Measurements from ENCODE around the gene SERHL2.
A peak's percentile ranks its signal among the peaks of the same experiment; 100 is the strongest.
"Not testable (repeated sequence)": the region's sequence is repeated elsewhere in the genome, so short reads cannot be mapped to it uniquely, and the experiment has no call there.

The SERHL2 gene

DNA sequence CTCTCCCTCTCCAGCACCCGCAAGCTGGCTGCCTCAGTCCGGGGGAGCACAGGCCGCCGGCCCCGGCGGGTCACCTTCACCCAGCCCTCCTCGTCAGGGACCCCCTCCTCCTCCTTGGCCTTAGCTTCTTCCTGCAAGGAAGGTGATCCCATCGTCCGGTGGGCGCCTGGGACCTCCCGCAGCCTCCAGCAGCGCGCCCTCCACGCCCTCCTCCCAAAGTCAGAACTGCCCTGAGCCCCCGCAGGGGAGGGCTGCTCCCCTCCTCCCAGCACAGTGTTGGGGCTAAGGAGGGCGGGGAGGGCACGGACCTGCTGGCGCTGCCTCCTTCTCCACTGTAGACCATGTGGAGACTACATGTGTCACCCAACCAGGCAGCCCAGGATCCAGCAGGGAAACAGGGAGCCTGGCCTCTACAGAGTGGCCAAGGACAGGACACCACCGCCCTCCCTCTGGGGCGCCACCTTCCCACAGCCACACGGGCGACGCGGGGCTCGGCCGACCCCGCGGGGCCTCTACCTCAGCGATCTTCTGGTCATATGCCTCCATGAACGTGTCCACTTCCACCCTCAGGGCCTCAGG is 22.3 kb downstream of the SERHL2 start:
- not testable (repeated sequence) for DNase-seq (ENCODE audit: low spot score)

DNA sequence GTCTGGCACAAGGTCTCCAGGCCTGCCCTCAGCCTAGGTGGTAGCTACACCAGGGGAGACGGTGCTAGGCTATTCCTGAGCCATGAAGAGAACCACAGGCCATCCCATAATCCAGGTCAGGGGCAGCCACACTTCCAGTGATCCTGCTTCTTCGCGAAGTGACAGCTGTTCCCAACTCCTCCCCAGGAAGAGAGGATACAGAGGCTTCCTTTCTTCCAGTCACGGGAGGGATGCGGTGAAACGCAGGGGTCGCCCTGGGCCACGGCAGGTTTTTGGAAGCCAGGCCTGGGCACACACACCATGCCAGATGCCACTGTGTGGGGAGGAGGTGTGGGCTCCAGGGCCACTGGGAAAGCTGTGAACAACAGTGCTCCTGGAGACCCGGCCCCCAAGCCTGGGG is 23.4 kb downstream of the SERHL2 start:
- DNase-seq (ENCODE audit: low spot score) = not testable (repeated sequence)

DNA sequence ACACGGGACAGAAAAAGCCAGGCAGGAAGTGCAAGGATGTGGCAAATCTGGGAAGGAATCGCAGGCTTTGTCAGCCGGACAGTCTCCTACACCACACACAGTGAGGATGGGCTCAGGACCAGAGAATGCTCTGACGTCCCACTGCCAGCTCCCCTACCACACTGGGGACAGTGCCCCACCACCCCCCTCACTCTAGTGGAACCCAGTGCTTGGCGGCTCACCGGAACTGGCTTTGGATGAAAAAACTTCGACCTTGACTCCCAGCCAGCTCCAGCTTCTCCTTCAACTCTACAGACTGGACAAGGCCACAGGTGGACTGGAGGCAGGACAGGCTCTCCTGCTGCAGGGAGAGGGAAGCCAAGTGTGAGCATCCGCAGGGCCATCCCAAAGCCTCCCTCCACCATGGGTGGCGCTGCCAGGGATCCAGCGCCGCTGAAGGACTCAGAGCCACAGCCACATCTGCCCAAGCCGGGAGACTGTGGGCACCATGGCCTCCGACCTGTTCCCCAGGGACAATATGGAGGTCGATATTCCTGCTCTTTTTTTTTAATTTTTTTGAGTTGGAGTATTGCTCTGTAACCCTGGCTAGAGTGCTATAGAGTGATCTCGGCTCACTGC is 24.0 kb downstream of the SERHL2 start:
- DNase-seq (ENCODE audit: low spot score) = no peak

DNA sequence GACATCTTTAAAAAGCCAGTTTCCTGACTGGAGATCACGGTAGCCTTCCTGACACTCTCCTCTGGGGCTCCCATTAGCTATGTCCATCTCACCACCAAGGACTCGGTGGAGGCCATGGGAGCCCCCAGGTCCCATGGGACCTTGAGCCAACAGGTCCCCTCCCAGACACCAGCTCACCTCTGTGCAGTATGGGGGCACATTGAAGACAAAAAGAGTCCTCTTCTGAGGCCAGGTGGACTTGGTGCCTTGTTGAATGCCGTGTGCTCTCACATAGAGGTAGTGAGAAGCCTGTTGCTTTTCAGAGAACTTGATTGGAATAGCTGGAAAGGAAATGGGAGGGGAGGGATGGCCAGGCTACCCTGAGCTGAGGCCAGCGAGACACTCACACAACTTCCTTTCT is 26.3 kb downstream of the SERHL2 start:
- DNase-seq (ENCODE audit: low spot score) = not testable (repeated sequence)

DNA sequence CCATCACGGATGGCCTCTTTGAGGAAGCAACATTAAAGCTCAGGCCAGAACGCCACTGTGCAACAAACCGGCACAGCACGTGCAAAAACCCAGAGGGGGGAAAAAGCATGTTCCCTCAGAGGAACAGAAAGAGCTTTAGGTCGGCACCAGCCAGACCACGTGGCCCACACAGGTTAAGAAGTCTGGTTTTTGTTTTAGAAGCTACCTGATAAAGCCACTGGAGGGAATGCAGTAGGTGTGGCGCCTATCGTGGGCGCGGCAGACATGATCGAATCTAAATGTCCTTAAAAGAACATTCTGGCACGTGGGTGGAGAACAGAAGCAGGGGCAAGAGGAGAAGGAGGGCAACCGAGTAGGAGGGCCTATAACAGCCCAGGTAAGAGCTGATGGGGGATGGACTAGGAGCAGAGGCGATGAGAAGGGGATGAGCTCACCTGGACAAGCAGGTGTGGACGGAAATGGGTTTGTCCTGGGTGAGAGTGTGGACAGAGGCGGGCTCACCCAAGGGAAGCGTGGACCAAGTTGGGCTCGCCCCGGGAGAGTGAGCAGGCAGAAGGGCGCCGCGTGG is 27.5 kb downstream of the SERHL2 start:
- not testable (repeated sequence) for DNase-seq (ENCODE audit: low spot score)

DNA sequence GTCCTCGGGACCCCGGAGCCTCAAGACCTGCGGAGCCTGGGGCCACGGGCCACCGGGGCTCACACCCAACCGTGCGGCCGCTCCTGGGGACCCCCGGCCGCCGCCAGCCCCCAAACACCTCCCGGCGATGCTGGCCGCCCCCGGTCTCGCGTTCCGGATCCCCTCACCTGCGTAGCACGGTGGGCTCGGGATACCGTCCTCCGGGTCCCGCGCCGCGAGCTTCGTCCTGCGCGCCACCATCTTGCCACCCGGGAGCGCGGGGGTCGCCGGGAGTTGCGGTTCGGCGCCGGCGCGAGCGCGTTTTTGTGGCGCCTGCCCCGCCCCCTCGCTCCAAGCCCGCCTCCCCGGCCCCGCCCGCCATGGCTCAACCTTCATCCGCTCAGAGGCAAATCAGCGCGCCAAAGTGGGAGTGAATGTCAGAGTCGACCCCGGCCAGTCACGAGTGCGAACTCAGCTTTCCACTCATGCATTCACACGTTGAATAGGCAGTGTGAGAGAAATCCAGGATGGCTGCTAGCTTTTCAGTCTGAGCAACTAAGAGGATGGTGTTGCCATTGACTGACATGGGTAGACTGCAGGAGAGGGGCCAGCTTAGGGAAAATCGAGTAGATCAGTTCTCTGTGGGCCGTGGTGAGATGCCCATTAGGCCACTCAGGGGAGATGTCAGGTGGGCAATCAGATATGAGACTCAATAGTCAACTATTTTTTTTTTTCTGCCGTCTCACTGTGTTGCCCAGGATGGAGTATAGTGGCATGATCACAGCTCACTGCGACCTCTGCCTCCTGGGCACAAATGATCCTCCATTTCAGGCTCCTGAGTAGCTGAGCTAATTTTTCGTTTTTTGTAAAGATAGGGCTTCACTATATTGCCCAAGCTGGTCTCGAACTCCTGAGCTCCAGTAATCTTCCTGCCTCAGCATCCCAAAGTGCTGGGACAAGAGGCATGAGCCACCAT is 28.3 kb downstream of the SERHL2 start:
- peak; percentile 65 for DNase-seq (ENCODE audit: low spot score)

DNA sequence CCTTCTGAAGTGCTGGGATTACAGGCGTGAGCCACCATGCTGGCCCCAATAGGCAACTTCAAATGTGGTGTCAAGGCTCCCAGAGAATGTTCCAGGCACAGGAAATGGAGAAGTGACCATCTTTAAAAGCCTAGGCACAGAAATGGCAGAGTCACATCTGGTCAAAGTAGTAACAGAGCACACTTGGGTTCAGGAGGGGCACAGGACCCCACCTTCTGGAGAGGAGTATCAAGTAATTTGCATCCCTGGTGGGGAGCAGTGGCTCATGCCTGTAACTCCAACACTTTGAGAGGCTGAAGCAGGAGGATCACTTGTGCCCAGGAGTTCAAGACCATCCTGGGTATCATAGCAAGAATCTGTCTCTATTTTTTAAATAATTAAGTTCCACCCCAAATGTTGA is 29.2 kb downstream of the SERHL2 start:
- DNase-seq (ENCODE audit: low spot score) = no peak

DNA sequence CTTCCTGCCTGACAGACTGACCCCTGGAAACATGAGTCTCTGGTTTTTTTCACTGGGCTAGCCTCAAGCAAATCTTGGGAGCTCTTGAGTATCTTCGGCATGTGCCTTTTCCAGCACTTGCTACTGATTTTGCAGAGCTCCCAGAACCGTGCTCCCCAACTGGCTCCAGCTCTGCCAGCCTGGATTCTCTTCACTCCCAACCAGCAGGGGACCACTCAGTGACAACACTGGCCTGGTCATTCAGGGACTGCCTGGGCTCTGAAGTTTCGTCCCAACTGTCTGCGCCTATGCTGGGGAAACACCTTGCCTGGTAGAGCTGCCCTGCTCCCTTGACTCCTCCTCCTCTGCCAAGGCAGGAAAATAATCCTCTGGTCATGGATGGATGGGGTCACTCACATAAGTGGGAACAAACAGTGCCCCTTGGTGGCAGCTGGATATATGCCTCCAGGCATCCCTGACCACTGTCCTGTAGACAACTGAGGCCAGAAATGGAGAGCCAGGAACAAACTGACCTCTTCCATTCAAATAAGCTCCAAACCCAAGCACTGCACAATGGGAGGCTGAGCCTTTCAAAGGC is 30.7 kb downstream of the SERHL2 start:
- DNase-seq (ENCODE audit: low spot score) = no peak

DNA sequence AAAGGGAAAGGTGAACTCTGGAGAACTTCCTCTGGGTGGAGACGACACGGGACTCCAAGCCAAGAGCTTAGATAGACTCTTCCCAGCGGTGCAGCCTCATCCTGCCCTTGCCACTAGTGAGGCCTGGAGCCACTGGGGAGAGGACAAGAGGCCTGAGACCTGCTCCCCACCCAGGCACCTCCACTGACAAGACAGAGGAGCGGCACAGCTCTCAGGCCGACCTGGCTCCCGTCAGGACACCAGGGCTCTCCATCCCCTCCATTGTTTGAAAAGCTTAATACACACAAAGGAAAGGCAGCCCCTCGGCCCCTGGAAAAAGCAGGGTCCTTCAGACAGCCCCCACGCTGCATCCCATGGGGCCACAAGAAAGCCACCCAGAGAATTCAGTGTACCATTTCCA is 31.3 kb downstream of the SERHL2 start:
- no peak for DNase-seq (ENCODE audit: low spot score)

DNA sequence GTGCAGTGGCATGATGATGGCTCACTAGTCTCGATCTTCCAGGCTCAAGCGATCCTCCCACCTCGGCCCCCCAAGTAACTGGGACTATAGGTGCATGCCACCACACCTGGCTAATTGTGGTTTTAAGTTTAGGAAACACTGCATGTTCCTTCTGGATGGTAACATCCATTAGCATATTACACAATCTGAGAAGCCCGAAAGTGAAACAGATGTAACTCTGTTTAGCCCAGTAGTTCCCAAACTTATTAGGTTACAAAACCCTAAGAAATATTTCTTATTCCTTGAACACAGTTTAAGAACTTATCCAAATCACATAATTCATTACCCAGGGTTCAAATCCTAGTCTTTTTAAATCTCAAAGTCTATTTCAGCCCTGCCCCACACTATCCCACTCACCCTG is 32.6 kb downstream of the SERHL2 start:
- no peak for DNase-seq (ENCODE audit: low spot score)

DNA sequence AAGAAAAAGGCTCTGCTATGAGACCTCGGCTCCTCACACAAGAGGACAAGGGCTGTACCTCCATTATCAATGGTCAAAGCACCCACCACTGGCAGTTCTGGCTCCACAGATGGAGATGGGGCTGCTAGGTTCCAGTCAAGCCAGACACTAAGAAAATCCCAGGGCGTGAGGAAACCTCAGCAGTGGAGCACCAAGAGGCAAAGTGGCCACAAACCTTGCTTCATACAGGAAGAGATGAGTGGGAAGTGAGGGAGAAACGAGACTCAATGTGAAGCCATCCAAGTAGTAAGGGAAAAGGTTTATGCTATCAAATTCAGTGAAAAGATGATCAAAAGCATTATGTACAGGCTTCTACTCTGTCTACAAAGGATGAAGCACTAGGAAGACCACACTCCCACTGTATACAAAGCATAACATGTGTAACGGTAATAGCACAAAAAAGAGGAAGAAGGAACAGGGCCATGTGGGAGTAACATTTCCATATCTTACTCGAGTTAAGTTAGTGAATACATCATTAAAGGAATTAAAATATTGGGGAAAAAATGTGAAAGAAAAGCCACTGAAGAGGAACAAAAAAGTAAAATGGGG is 33.9 kb downstream of the SERHL2 start:
- DNase-seq (ENCODE audit: low spot score) = no peak

DNA sequence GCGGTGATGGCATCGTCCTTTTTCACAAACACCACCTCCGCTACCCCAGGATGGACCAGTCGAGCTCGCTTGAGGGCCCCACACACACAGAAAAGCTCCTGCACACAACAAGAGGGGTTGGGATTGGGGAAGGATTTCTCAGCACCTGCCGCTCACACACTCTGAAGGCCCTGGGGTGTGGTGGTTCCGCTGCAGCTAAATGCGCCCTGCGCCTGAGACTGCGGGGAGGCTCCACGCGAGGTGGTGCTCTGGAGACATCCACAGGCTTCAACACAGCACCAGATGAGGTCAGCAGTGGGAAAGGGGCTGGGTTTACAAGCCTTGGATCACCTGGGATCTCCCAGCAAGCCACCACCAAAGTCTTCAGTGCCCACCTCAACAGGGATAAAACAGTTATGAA is 38.2 kb downstream of the SERHL2 start:
- no peak for DNase-seq (ENCODE audit: low spot score)

DNA sequence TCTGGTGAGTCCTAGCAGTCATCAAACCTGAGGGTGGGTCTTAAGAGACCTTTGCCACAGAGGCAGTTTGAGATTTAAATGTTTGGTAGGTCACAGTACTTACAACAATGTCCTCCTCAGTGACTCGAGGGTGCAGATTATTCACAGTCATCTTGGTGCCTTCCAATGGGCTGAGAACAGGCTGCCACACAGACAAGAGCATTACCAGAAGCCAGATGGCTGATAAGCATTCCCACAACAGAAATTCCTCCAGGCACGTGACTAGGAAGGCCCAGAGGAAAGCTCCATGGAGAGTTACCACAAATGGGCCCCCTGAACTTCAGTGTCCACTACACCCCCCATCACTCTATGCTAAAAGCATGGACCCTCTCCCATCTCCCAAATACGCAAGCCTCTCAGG is 41.7 kb downstream of the SERHL2 start:
- DNase-seq (ENCODE audit: low spot score) = no peak

DNA sequence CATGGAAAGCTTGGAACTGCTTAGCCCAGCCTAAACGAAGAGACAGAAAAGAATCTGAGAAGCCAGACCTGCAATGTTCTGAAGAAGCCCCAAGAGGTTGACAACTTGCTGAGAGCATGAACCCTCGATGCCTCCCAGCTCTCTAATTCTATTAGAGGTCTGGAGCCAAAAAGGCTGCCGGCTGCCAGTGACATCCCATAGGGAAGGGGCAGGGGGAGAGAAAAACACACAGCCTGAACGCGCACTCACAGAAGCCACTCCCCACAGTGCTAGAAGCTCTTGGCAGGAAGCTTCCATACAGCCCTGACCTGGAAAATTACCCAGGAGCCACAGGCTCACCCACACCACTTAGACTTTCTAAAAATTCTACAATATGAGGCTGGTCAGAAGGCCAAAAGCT is 42.6 kb downstream of the SERHL2 start:
- DNase-seq (ENCODE audit: low spot score) = no peak

DNA sequence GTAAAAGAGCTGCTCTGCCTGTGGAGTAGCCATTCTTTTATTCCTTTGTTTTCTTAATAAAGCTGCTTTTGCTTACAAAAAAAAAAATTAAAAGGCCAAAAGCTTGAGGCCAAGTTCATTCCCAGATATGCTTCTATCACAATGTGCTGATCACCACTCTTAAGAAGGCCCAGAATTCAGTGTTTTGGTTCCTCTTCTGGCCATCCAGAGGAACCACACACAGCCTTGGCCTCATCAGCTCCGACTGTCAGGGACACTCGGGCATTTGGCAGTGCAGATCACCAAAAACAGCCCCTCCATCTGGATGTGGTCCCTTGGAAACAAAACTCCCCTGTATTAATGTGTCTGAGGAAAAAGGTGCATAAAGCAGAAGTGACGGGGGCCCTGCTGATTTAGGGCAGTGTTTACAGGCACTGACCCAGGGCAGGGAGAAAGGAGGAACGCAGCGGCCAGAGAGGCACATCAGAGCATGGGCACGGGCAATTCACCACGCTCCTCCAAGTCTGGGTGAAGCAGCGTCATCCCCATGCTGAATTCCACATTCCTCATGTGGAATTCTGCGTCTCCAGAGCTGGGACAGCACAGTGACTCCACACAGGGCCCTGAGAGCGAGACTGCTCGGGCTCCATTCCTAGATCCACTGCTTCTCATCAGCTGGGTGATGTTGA is 43.2 kb downstream of the SERHL2 start:
- no peak for DNase-seq (ENCODE audit: low spot score)

DNA sequence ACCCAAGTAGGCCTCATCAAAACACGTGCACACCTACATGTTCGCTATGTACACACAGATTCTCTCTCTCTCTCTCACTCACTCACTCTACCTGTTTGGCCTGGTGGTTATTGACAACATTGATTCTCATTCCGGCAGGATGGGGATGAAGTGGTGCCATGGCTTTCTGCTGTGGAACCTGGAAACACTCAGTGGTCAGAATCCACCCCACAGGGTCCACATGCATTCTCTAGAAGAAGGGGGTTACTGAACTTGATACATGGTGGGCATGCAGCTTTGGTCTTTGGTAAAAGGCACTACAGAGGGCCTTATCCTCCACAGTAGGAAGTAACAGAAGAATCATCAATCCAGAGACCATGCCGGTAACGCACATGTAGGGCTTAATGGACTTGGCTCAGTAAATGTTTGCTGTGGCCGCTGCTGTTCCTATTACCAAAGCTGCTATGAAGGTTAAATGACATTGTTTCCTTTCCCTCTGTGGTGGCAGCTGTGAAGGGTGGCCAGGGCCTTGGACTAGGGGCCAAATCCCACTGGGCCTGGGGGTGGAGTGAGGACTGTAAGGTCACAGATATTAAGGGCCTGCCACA is 48.2 kb downstream of the SERHL2 start:
- no peak for DNase-seq (ENCODE audit: low spot score)

DNA sequence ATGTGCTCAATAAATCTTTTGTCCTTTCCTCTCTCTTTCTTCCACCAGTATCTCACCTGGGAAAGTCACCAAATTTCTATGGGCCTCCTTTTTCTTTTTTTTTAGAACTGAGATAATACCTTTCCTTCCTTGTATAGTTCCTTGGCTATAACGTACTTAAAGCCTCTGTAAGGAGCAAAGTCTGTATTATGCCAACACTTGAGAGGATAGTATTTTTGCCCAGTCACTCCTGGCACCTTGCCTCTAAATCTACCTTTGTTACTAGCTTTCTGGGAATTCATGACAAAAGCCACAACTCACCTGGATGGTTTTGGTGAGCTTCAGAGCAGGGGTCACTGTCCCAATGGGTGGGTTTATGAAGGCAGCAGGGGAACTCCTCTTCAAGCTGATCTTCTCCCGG is 48.7 kb downstream of the SERHL2 start:
- no peak for DNase-seq (ENCODE audit: low spot score)

DNA sequence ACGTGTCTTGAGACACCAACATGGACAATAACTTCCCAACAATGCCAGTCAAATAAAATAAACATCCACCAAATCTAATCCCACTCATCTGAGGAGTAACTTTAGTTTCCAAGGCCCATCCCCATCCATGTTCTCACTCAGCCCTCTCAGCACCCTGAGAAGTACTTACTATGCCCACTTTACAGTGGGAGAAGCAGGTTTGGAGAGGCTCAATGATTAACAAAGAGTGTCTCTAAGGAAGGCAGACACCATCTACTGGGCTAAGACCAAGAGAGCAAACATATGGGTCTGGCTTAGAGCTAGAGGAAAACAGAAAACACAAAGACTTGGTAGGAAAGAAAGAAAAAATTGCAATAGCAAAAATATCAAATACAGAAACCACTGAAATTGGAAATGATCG is 49.7 kb downstream of the SERHL2 start:
- DNase-seq (ENCODE audit: low spot score) = no peak

DNA sequence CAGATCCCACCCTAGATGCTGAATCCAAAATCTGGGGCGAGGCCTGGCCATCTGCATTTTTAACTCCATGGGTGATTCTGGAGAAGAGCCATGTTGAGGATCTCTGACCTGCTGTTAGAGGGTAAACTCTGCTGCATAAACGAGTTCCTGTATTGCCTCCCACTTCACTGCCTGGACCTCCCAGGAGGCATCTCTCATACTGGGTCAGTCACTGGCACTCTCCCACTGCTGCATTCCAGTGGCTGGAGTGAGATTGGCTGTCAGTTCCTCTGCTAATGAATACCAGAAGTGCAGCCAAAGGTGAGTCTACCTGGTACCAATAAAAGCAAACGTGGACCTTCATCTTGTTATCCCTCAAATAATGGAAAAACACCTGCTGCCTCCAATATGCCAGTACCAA is 50.6 kb downstream of the SERHL2 start:
- no peak for DNase-seq (ENCODE audit: low spot score)

DNA sequence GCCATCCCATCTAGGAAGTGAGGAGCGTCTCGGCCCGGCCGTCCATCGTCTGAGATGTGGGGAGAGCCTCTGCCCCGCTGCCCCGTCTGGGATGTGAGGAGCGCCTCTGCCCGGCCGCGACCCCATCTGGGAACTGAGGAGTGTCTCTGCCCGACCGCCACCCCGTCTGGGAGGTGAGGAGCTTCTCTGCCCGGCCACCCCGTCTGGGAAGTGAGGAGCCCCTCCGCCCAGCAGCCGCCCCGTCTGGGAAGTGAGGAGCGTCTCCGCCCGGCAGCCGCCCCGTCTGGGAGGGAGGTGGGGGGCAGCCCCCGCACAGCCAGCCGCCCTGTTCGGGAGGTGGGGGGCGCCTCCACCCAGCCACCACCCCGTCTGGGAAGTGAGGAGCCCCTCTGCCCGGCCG is 53.9 kb downstream of the SERHL2 start:
- DNase-seq (ENCODE audit: low spot score) = not testable (repeated sequence)

DNA sequence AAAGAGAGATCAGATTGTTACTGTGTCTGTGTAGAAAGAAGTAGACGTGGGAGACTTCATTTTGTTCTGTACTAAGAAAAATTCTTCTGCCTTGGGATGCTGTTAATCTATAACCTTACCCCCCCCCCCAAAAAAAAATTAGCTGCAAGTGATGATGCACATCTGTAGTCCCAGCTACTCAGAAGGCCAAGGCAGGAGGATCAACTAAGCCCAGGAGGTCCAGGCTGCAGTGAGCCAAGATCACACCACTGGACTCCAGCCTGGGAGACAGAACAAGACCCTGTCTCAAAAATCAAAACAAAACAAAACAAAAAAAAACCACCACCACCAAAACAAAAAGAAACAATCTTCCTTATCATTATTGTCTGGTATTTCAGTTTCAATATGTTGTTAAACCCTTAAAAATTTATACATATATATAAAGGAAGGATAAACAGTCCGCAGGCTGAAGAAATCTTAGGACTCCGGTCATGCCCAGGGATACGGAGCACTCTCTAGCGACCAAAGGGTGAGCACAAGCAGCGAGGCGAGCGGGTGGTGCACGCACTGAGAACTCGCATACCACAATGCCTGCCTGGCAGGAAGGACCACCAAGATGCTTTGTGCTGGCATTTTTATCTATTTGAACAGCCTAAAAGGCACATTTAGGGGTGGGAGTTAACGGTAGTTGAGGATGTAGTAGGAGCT is 54.5 kb downstream of the SERHL2 start:
- DNase-seq (ENCODE audit: low spot score) = no peak
